CMK (cell line): ENCODE measurements around the gene COL23A1.

Experiments used
- DNase-seq: peaks from one replicate; pipeline ENCODE4 v3.0.0-alpha.2; 2010; ENCODE audit warnings: low read depth

Gene COL23A1

GRCh38 chr5:178458140-178458539 lies 132.1 kb downstream of the COL23A1 start:
- no peak for DNase-seq

- DNase-seq = no peak
These were observed 132.7 kb downstream of the COL23A1 start for GRCh38 chr5:178457471-178457870.

GRCh38 chr5:178455480-178455835 lies 134.7 kb downstream of the COL23A1 start:
- DNase-seq = no peak

- no peak for DNase-seq
These were observed 135.2 kb downstream of the COL23A1 start for GRCh38 chr5:178454821-178455479.

- no peak for DNase-seq
These were observed 135.9 kb downstream of the COL23A1 start for GRCh38 chr5:178454303-178454702.

GRCh38 chr5:178453224-178453623 lies 137.0 kb downstream of the COL23A1 start:
- DNase-seq = no peak

GRCh38 chr5:178450121-178451028 lies 139.8 kb downstream of the COL23A1 start:
- peak; percentile 65 for DNase-seq

GRCh38 chr5:178449163-178450070 lies 140.8 kb downstream of the COL23A1 start:
- peak; percentile 93 for DNase-seq

GRCh38 chr5:178445534-178445933 lies 144.7 kb downstream of the COL23A1 start:
- DNase-seq = no peak

- no peak for DNase-seq
These were observed 147.6 kb downstream of the COL23A1 start for GRCh38 chr5:178442405-178443257.

GRCh38 chr5:178441486-178442270 lies 148.5 kb downstream of the COL23A1 start:
- no peak for DNase-seq

GRCh38 chr5:178440181-178440580 lies 150.0 kb downstream of the COL23A1 start:
- DNase-seq = no peak

- DNase-seq = no peak
These were observed 150.6 kb downstream of the COL23A1 start for GRCh38 chr5:178439493-178440180.

- no peak for DNase-seq
These were observed 151.4 kb downstream of the COL23A1 start for GRCh38 chr5:178438796-178439195.

GRCh38 chr5:178437386-178438075 lies 152.7 kb downstream of the COL23A1 start:
- DNase-seq = no peak

GRCh38 chr5:178436326-178436940 lies 153.8 kb downstream of the COL23A1 start:
- no peak for DNase-seq

GRCh38 chr5:178435321-178436238 lies 154.6 kb downstream of the COL23A1 start:
- no peak for DNase-seq

GRCh38 chr5:178434851-178435250 lies 155.3 kb downstream of the COL23A1 start:
- no peak for DNase-seq
